Measurements from ENCODE around the gene BICC1. TPM values are rescaled to one million over a fixed set of nuclear protein-coding genes. Genes with fewer than 3 reads are reported as not detected.

BICC1 gene
- total and polyA plus RNA-seq, 2 donors (not counting 1 experiment from before 2014, with no cell fraction given): not detected

DNA sequence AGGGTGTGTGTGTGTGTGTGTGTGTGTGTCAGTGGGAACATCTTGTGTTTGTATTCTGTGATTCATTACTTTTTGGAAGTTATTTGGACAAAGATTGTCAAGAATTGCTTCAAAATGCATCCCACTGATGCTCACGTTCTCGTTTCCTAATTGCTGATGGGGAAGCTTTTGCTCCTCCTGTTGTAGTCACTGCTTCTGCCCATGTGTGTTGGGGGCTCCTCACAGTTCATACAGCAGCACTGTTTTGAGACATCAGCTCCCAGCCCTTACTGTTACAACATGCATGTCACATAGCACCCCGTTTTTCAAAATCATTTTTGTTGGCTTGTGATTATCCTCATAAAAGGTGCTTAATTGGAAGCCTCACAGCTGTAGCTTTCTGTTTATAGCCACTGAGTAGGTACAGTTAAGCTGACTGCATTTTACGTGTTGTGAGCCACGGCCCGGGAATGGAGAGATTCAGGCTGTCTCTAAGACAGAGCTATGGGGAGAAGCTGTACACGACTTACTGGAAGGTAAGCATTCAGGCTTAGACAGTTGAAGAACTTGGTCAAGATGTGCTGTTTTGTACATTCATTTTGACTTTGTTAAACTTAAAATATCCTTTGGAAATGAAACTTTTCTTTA lies 87.4 kb downstream of the BICC1 start:
- Histone ChIP-seq H3K4me2 (replicated peaks; ENCODE audit: low read depth, low read length, poor library complexity, severe bottlenecking) (no peak overlapping the region), H3K9me3 (ENCODE audit: control extremely low read depth in 1 of 3, control insufficient read depth in 2 of 3, insufficient read depth in 1 of 3, low read length in 2 of 3) (no peaks in the 10 kb centered on the region), H3K4me3 (ENCODE audit: control extremely low read depth in 1 of 5, extremely low read depth in 1 of 5, insufficient read depth in 1 of 5, low read depth in 2 of 5, low read length in 4 of 5) (no peak overlapping the region), H3K9ac (ENCODE audit: low read length) (no peak overlapping the region), H2AFZ (ENCODE audit: insufficient read depth, low read depth, low read length, poor library complexity, severe bottlenecking) (no peak overlapping the region), H3K36me3 (replicated peaks in 1 of 2; ENCODE audit: control extremely low read depth in 1 of 2, control insufficient read depth in 1 of 2, extremely low read depth in 1 of 2, insufficient read depth in 2 of 2, low read length in 1 of 2) (no peaks in the 10 kb centered on the region), H3K79me2 (ENCODE audit: control insufficient read depth, insufficient read depth, low read length) (no peaks in the 10 kb centered on the region), H3K27ac (ENCODE audit: low read length in 2 of 2) (no peak overlapping the region), H3K4me1 (ENCODE audit: control insufficient read depth in 2 of 2, insufficient read depth in 2 of 2, low read length in 2 of 2) (no peaks in the 10 kb centered on the region), H3K27me3 (replicated peaks in 1 of 4; ENCODE audit: control extremely low read depth in 1 of 4, control insufficient read depth in 3 of 4, insufficient read depth in 4 of 4, low read length in 3 of 4) (no peaks in the 10 kb centered on the region), H4K20me1 (ENCODE audit: control insufficient read depth, insufficient read depth, low read length, poor library complexity, severe bottlenecking) (no peaks in the 10 kb centered on the region)
- 97% methylated on average over 5 of the region's 7 CpGs for WGBS (ENCODE audit: insufficient coverage)
- CTCF ChIA-PET: no interaction called here
- no peaks in the 10 kb centered on the region for H3K27me3 Mint-ChIP-seq
- H3K4me1 Mint-ChIP-seq: no peaks in the 10 kb centered on the region
- DNase-seq (no peak), ATAC-seq (ENCODE audit: low read depth) (no peak)
- peaks cover 11% of the 10 kb centered on the region for H3K9me3 Mint-ChIP-seq (ENCODE audit: insufficient read depth)
- POLR2A ChIA-PET: no interaction called here
- intact Hi-C loops (cut with micrococcal nuclease): no loop called here
- H3K27ac Mint-ChIP-seq: no peak overlapping the region
- no peak for TF ChIP-seq EZH2 (IDR thresholded peaks at IDR 0.05; ENCODE audit: borderline replicate concordance, insufficient read depth, low read depth, low read length, poor library complexity, severe bottlenecking)
- TF ChIP-seq, protein P1, sequence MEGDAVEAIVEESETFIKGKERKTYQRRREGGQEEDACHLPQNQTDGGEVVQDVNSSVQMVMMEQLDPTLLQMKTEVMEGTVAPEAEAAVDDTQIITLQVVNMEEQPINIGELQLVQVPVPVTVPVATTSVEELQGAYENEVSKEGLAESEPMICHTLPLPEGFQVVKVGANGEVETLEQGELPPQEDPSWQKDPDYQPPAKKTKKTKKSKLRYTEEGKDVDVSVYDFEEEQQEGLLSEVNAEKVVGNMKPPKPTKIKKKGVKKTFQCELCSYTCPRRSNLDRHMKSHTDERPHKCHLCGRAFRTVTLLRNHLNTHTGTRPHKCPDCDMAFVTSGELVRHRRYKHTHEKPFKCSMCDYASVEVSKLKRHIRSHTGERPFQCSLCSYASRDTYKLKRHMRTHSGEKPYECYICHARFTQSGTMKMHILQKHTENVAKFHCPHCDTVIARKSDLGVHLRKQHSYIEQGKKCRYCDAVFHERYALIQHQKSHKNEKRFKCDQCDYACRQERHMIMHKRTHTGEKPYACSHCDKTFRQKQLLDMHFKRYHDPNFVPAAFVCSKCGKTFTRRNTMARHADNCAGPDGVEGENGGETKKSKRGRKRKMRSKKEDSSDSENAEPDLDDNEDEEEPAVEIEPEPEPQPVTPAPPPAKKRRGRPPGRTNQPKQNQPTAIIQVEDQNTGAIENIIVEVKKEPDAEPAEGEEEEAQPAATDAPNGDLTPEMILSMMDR (IDR thresholded peaks at IDR 0.05): no peak
- no peak overlapping the region for H3K4me3 Mint-ChIP-seq

DNA sequence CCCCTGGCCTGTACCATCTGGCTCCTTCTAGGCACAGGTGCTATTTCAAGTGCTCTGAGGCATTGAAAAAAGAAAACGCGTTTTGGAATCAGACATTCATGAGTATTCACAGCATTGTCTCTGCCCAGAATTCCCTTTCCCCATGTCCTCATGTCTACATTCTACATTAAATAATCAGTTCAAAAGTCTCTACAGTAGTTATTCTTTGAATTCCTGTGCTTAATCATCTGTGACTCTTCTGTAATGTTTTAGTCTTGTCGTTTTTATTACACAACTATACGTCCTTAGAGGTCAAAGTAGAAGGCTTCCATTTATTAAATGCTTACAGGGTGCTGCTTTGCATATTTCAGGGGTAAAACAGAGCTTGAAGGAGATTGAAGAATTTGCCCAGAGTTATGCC lies 95.7 kb downstream of the BICC1 start:
- intact Hi-C loops (cut with micrococcal nuclease): no loop called here
- H3K36me3 ChIP-seq (replicated peaks in 1 of 2; ENCODE audit: control extremely low read depth in 1 of 2, control insufficient read depth in 1 of 2, extremely low read depth in 1 of 2, insufficient read depth in 2 of 2, low read length in 1 of 2): no peaks in the 10 kb centered on the region
- no peak overlapping the region for H3K4me3 ChIP-seq (ENCODE audit: control extremely low read depth in 1 of 5, extremely low read depth in 1 of 5, insufficient read depth in 1 of 5, low read depth in 2 of 5, low read length in 4 of 5)
- H3K27ac ChIP-seq (ENCODE audit: low read length in 2 of 2): no peak overlapping the region
- no peaks in the 10 kb centered on the region for H3K9me3 Mint-ChIP-seq (ENCODE audit: insufficient read depth)
- H3K4me1 ChIP-seq (ENCODE audit: control insufficient read depth in 2 of 2, insufficient read depth in 2 of 2, low read length in 2 of 2): no peaks in the 10 kb centered on the region
- H3K27me3 Mint-ChIP-seq: no peaks in the 10 kb centered on the region
- no peaks in the 10 kb centered on the region for H4K20me1 ChIP-seq (ENCODE audit: control insufficient read depth, insufficient read depth, low read length, poor library complexity, severe bottlenecking)
- no peak overlapping the region for H3K4me2 ChIP-seq (replicated peaks; ENCODE audit: low read depth, low read length, poor library complexity, severe bottlenecking)
- H3K27ac Mint-ChIP-seq: no peak overlapping the region
- H3K79me2 ChIP-seq (ENCODE audit: control insufficient read depth, insufficient read depth, low read length): no peaks in the 10 kb centered on the region
- CTCF ChIA-PET: no interaction called here
- no peak for DNase-seq
- H2AFZ ChIP-seq (ENCODE audit: insufficient read depth, low read depth, low read length, poor library complexity, severe bottlenecking): no peak overlapping the region
- no peaks in the 10 kb centered on the region for H3K4me1 Mint-ChIP-seq
- no peaks in the 10 kb centered on the region for H3K27me3 ChIP-seq (replicated peaks in 1 of 4; ENCODE audit: control extremely low read depth in 1 of 4, control insufficient read depth in 3 of 4, insufficient read depth in 4 of 4, low read length in 3 of 4)
- no peak overlapping the region for H3K9ac ChIP-seq (ENCODE audit: low read length)
- no peak for ATAC-seq (ENCODE audit: low read depth)
- TF ChIP-seq, protein P1 (IDR thresholded peaks at IDR 0.05): no peak
- TF ChIP-seq EZH2 (IDR thresholded peaks at IDR 0.05; ENCODE audit: borderline replicate concordance, insufficient read depth, low read depth, low read length, poor library complexity, severe bottlenecking): no peak
- no peaks in the 10 kb centered on the region for H3K9me3 ChIP-seq (ENCODE audit: control extremely low read depth in 1 of 3, control insufficient read depth in 2 of 3, insufficient read depth in 1 of 3, low read length in 2 of 3)
- 100% methylated on average over 2 of the region's 4 CpGs for WGBS (ENCODE audit: insufficient coverage)
- POLR2A ChIA-PET: no interaction called here
- H3K4me3 Mint-ChIP-seq: no peak overlapping the region

Data from B cell (primary cell).